Fibroblast of villous mesenchyme (primary cell): ENCODE measurements around the gene TRABD2B. TPM values are rescaled to one million over a fixed set of nuclear protein-coding genes. Genes with fewer than 3 reads are reported as not detected.

ENCODE experiments used
- DNase-seq: peaks from one replicate; pipeline ENCODE4 v3.0.0-alpha.2; 2010; ENCODE audit warnings: low read depth
- H3K4me3 ChIP-seq: 2 replicates; pipeline ENCODE4 v1.5.1; 2011; ENCODE audit warnings: low read depth, mild to moderate bottlenecking, low read length
- CTCF ChIP-seq: IDR thresholded peaks from 2 replicates; pipeline ENCODE4 v1.5.1; 2012; ENCODE audit warnings: low read depth, mild to moderate bottlenecking, low read length; ENCODE audit not compliant: insufficient read depth
- total RNA-seq: library from RNA; depleted of rRNA; stranded (reverse); fragments of >200 nt; gene quantifications from 2 replicates; pipeline ENCODE4 v1.2.3, GENCODE V29; 2012

The TRABD2B gene
- total RNA-seq, 1 donor = not detected

- no peak for TF ChIP-seq CTCF
- H3K4me3 ChIP-seq = no peak overlapping the region
- no peak for DNase-seq
These were observed 96.1 kb downstream of the TRABD2B start for GRCh38 chr1:47901001-47901575.

- DNase-seq = no peak
- no peak for TF ChIP-seq CTCF
- H3K4me3 ChIP-seq = no peak overlapping the region
These were observed 98.9 kb downstream of the TRABD2B start for GRCh38 chr1:47898133-47898845.

- no peak for TF ChIP-seq CTCF
- no peak overlapping the region for H3K4me3 ChIP-seq
- DNase-seq = no peak
These were observed 101.7 kb downstream of the TRABD2B start for GRCh38 chr1:47895279-47896125.

- TF ChIP-seq CTCF = no peak
- peak; percentile 7 for DNase-seq
- no peak overlapping the region for H3K4me3 ChIP-seq
These were observed 102.5 kb downstream of the TRABD2B start for GRCh38 chr1:47894410-47895278.

GRCh38 chr1:47893412-47893811, 103.8 kb downstream of the TRABD2B start:
- no peak for TF ChIP-seq CTCF
- no peak overlapping the region for H3K4me3 ChIP-seq
- DNase-seq = no peak

- TF ChIP-seq CTCF = no peak
- H3K4me3 ChIP-seq = no peak overlapping the region
- DNase-seq = no peak
These were observed 106.4 kb downstream of the TRABD2B start for GRCh38 chr1:47890779-47891178.
